ENCODE data around the gene BMI1.

- TF ChIP-seq POLR2A (IDR thresholded peaks at IDR 0.05) (no peak), CTCF (IDR thresholded peaks at IDR 0.05) (no peak)
Measured at GRCh38 chr10:22303461-22303860, 17.4 kb upstream of the BMI1 start.

All from Peyer's patch (tissue), 4 donors.